ENCODE measurements around the gene ROS1.

Gene ROS1

DNA sequence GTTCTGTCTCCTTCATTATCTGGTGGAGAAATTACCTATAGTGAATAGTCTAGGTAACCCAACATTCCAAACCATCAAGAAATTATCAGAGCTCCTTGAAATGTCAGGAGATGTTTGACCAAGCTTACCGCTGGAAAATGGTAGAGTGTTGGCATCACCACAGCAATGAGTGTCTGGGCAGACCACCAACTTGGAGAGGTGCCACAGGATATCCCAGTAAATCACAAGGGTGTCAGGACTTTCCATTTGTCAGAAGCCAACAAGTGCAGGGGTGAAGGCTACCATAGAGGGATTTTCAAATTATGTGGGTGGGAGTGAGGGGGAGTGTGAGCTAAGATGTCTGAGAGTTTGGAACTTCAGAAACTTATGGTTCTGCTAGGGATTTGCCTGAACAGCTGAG, 87.2 kb downstream of the ROS1 start:
- H3K4me1 ChIP-seq (ENCODE audit: insufficient read depth, low read length, severe bottlenecking), result no peaks in the 10 kb centered on the region
- H3K9ac ChIP-seq (ENCODE audit: low read length), result no peak overlapping the region
- H3K27me3 ChIP-seq (ENCODE audit: insufficient read depth, low read length), result no peaks in the 10 kb centered on the region
- H3K4me2 ChIP-seq (ENCODE audit: low read length), result no peak overlapping the region
- no peaks in the 10 kb centered on the region for H3F3A ChIP-seq (ENCODE audit: insufficient read depth, low read length)
- H2AFZ ChIP-seq (ENCODE audit: low read length), result no peak overlapping the region
- no peaks in the 10 kb centered on the region for H3K9me2 ChIP-seq (ENCODE audit: low read depth, low read length)
- H4K20me1 ChIP-seq (ENCODE audit: insufficient read depth, low read length), result no peaks in the 10 kb centered on the region
- no peaks in the 10 kb centered on the region for H3K79me2 ChIP-seq (ENCODE audit: insufficient read depth, low read length)
- TF ChIP-seq, protein P1, sequence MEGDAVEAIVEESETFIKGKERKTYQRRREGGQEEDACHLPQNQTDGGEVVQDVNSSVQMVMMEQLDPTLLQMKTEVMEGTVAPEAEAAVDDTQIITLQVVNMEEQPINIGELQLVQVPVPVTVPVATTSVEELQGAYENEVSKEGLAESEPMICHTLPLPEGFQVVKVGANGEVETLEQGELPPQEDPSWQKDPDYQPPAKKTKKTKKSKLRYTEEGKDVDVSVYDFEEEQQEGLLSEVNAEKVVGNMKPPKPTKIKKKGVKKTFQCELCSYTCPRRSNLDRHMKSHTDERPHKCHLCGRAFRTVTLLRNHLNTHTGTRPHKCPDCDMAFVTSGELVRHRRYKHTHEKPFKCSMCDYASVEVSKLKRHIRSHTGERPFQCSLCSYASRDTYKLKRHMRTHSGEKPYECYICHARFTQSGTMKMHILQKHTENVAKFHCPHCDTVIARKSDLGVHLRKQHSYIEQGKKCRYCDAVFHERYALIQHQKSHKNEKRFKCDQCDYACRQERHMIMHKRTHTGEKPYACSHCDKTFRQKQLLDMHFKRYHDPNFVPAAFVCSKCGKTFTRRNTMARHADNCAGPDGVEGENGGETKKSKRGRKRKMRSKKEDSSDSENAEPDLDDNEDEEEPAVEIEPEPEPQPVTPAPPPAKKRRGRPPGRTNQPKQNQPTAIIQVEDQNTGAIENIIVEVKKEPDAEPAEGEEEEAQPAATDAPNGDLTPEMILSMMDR (IDR thresholded peaks at IDR 0.05; ENCODE audit: low read length), result no peak
- TF ChIP-seq EZH2 (IDR thresholded peaks at IDR 0.05; ENCODE audit: borderline replicate concordance, low read length), result no peak
- no peaks in the 10 kb centered on the region for H3K9me3 ChIP-seq (ENCODE audit: low read length)
- no peaks in the 10 kb centered on the region for H3K36me3 ChIP-seq (ENCODE audit: insufficient read depth, low read length)
- H3K27ac ChIP-seq (ENCODE audit: low read depth, low read length, poor library complexity, severe bottlenecking), result no peak overlapping the region
- no peak overlapping the region for H3K4me3 ChIP-seq (ENCODE audit: low read depth, low read length, poor library complexity, severe bottlenecking)

DNA sequence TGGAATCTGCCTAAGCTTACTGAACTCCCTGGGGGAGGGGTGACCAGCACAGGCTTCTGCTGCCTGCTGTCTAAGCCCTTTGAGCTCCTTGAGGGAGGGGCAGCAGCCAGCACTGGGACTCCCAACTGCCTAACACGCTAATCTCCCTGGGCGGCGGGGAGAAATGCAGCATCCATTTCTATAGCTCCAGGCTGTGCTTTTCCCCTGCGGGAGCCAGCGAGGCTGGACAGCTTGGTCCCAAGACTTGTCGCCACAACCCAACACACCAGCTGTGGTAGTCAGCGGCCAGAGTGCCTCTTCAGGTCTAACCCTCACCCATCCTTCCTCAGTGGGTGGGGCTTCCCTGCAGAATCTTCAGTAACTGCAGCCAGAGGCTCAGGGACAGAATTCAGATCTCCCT, 95.8 kb downstream of the ROS1 start:
- Histone ChIP-seq H3K27me3 (ENCODE audit: insufficient read depth, low read length) (no peaks in the 10 kb centered on the region), H3K36me3 (ENCODE audit: insufficient read depth, low read length) (no peaks in the 10 kb centered on the region), H3K4me3 (ENCODE audit: low read depth, low read length, poor library complexity, severe bottlenecking) (no peak overlapping the region), H3K9me3 (ENCODE audit: low read length) (no peaks in the 10 kb centered on the region), H4K20me1 (ENCODE audit: insufficient read depth, low read length) (no peaks in the 10 kb centered on the region), H3F3A (ENCODE audit: insufficient read depth, low read length) (no peaks in the 10 kb centered on the region), H3K9ac (ENCODE audit: low read length) (no peak overlapping the region), H2AFZ (ENCODE audit: low read length) (no peak overlapping the region), H3K4me1 (ENCODE audit: insufficient read depth, low read length, severe bottlenecking) (no peaks in the 10 kb centered on the region), H3K9me2 (ENCODE audit: low read depth, low read length) (no peaks in the 10 kb centered on the region), H3K4me2 (ENCODE audit: low read length) (no peak overlapping the region), H3K79me2 (ENCODE audit: insufficient read depth, low read length) (no peaks in the 10 kb centered on the region), H3K27ac (ENCODE audit: low read depth, low read length, poor library complexity, severe bottlenecking) (no peak overlapping the region)
- no peak for TF ChIP-seq EZH2 (IDR thresholded peaks at IDR 0.05; ENCODE audit: borderline replicate concordance, low read length)
- TF ChIP-seq, protein P1 (IDR thresholded peaks at IDR 0.05; ENCODE audit: low read length), result no peak

DNA sequence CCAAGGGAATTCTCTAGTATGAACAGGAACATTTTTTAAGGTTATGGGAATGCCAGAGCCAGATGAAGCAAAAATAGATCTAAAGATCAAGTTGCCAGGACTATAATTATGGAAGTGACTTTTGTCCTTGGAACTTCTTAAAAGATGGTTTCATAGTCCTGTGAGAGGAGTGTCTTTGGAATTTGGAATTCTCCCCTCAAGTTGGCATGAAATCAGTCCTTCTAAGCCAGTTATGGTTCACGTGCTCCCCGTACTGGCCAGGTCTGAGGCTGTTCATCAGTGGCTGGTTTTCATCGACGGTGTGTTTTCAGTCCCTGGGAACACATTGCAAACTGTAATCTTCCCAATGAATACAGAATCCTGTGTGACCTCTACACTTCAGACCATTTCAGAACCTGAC, 97.2 kb downstream of the ROS1 start:
- Histone ChIP-seq H3K27ac (ENCODE audit: low read depth, low read length, poor library complexity, severe bottlenecking) (no peak overlapping the region), H3K36me3 (ENCODE audit: insufficient read depth, low read length) (no peaks in the 10 kb centered on the region), H3K4me3 (ENCODE audit: low read depth, low read length, poor library complexity, severe bottlenecking) (no peak overlapping the region), H3K79me2 (ENCODE audit: insufficient read depth, low read length) (no peaks in the 10 kb centered on the region), H3K4me1 (ENCODE audit: insufficient read depth, low read length, severe bottlenecking) (no peaks in the 10 kb centered on the region), H2AFZ (ENCODE audit: low read length) (no peak overlapping the region), H3K9ac (ENCODE audit: low read length) (no peak overlapping the region), H3K9me3 (ENCODE audit: low read length) (no peaks in the 10 kb centered on the region), H3K27me3 (ENCODE audit: insufficient read depth, low read length) (no peaks in the 10 kb centered on the region), H3K4me2 (ENCODE audit: low read length) (no peak overlapping the region), H3F3A (ENCODE audit: insufficient read depth, low read length) (no peaks in the 10 kb centered on the region), H3K9me2 (ENCODE audit: low read depth, low read length) (no peaks in the 10 kb centered on the region), H4K20me1 (ENCODE audit: insufficient read depth, low read length) (no peaks in the 10 kb centered on the region)
- TF ChIP-seq EZH2 (IDR thresholded peaks at IDR 0.05; ENCODE audit: borderline replicate concordance, low read length), result no peak
- TF ChIP-seq, protein P1 (IDR thresholded peaks at IDR 0.05; ENCODE audit: low read length), result no peak

Measured in OCI-LY1 (cell line).